ENCODE results near the gene CAMK2G.
A peak's percentile ranks its signal among the peaks of the same experiment; 100 is the strongest.

Gene CAMK2G

GRCh38 chr10:73771722-73772280 is 102.6 kb downstream of the CAMK2G start:
- peaks cover 5% of the 10 kb centered on the region for H3K4me1 ChIP-seq
- H3K9me3 ChIP-seq: no peaks in the 10 kb centered on the region
- H3K27me3 ChIP-seq: no peaks in the 10 kb centered on the region
- H3K36me3 ChIP-seq: peaks cover 27% of the 10 kb centered on the region
- TF ChIP-seq CTCF (IDR thresholded peaks at IDR 0.05; ENCODE audit: low read depth, low read length): peak; percentile 9; the same call in 1 of the 2 replicates
- peak overlapping the region; percentile 88 for H3K4me3 ChIP-seq (ENCODE audit: low read depth, low read length)
- DNase-seq: peak; percentile 85

- Histone ChIP-seq H3K4me1 (no peaks in the 10 kb centered on the region), H3K36me3 (peaks cover 40% of the 10 kb centered on the region), H3K9me3 (no peaks in the 10 kb centered on the region), H3K27me3 (no peaks in the 10 kb centered on the region), H3K4me3 (ENCODE audit: low read depth, low read length) (no peak overlapping the region)
- DNase-seq: no peak
- TF ChIP-seq CTCF (IDR thresholded peaks at IDR 0.05; ENCODE audit: low read depth, low read length): no peak
These were observed 105.0 kb downstream of the CAMK2G start for GRCh38 chr10:73769396-73769795.

- no peak for TF ChIP-seq CTCF (IDR thresholded peaks at IDR 0.05; ENCODE audit: low read depth, low read length)
- no peak for DNase-seq
These were observed 105.5 kb downstream of the CAMK2G start for GRCh38 chr10:73768881-73769280.

GRCh38 chr10:73765066-73765465 is 109.3 kb downstream of the CAMK2G start:
- H3K27me3 ChIP-seq: no peaks in the 10 kb centered on the region
- no peak overlapping the region for H3K4me3 ChIP-seq (ENCODE audit: low read depth, low read length)
- DNase-seq: no peak
- H3K4me1 ChIP-seq: no peaks in the 10 kb centered on the region
- TF ChIP-seq CTCF (IDR thresholded peaks at IDR 0.05; ENCODE audit: low read depth, low read length): no peak
- H3K9me3 ChIP-seq: no peaks in the 10 kb centered on the region
- H3K36me3 ChIP-seq: peaks cover 66% of the 10 kb centered on the region

More at GRCh38 chr10:73768881-73769280, 105.5 kb downstream of the CAMK2G start:
- Histone ChIP-seq H3K4me1 (no peaks in the 10 kb centered on the region), H3K27me3 (no peaks in the 10 kb centered on the region), H3K36me3 (peaks cover 43% of the 10 kb centered on the region), H3K9me3 (no peaks in the 10 kb centered on the region), H3K4me3 (ENCODE audit: low read depth, low read length) (no peak overlapping the region)

- Histone ChIP-seq H3K4me3 (ENCODE audit: low read depth, low read length) (no peak overlapping the region), H3K9me3 (no peaks in the 10 kb centered on the region), H3K27me3 (no peaks in the 10 kb centered on the region), H3K36me3 (peaks cover 61% of the 10 kb centered on the region), H3K4me1 (no peaks in the 10 kb centered on the region)
- no peak for TF ChIP-seq CTCF (IDR thresholded peaks at IDR 0.05; ENCODE audit: low read depth, low read length)
- DNase-seq: no peak
These were observed 111.0 kb downstream of the CAMK2G start for GRCh38 chr10:73763343-73763742.

- peaks cover 61% of the 10 kb centered on the region for H3K36me3 ChIP-seq
- H3K4me1 ChIP-seq: no peaks in the 10 kb centered on the region
- H3K4me3 ChIP-seq (ENCODE audit: low read depth, low read length): no peak overlapping the region
- no peak for DNase-seq
- no peaks in the 10 kb centered on the region for H3K27me3 ChIP-seq
- H3K9me3 ChIP-seq: no peaks in the 10 kb centered on the region
- no peak for TF ChIP-seq CTCF (IDR thresholded peaks at IDR 0.05; ENCODE audit: low read depth, low read length)
These were observed 111.4 kb downstream of the CAMK2G start for GRCh38 chr10:73762915-73763314.

All from BE2C (cell line).